CD8-positive, alpha-beta memory T cell (primary cell): ENCODE measurements around the gene ATAD5. TPM values are rescaled to one million over a fixed set of nuclear protein-coding genes. Genes with fewer than 3 reads are reported as not detected.

Experiments used
- CTCF ChIA-PET: fragments of 350-600 bp; sonication (Branson Sonifier 250); formaldehyde crosslinking; loops from one replicate; lab custom pipeline; 2021; ENCODE audit warnings: antibody characterized with exemption; lab: Charles Lee
- POLR2A ChIA-PET: fragments of 350-600 bp; sonication (Branson Sonifier 250); formaldehyde crosslinking; loops from one replicate; lab custom pipeline; 2021; ENCODE audit warnings: antibody characterized with exemption; lab: Charles Lee
- DNase-seq, 5 donors: peaks; one replicate each; pipeline versions ENCODE4 v3.0.0 to v3.0.0-alpha.2; 2020 to 2022; ENCODE audit warnings: mixed read lengths in 1 of 5
- H3K27ac ChIP-seq: one replicate; pipeline ENCODE4 v1.7.0; 2013; ENCODE audit warnings: low read depth, mild to moderate bottlenecking, low read length, moderate library complexity
- H3K27me3 ChIP-seq: 2 replicates; pipeline ENCODE4 v1.7.0; 2013; ENCODE audit warnings: low read length, mild to moderate bottlenecking; ENCODE audit not compliant: insufficient read depth, poor library complexity, severe bottlenecking
- H3K36me3 ChIP-seq: 2 replicates; pipeline ENCODE4 v1.7.0; 2013; ENCODE audit warnings: mild to moderate bottlenecking, low read length, moderate library complexity; ENCODE audit not compliant: insufficient read depth
- H3K4me1 ChIP-seq: 2 replicates; pipeline ENCODE4 v1.7.0; 2013; ENCODE audit warnings: mild to moderate bottlenecking, low read length, moderate library complexity; ENCODE audit not compliant: insufficient read depth
- H3K4me3 ChIP-seq: 2 replicates; pipeline ENCODE4 v1.7.0; 2013; ENCODE audit warnings: mild to moderate bottlenecking, low read length
- H3K9me3 ChIP-seq: 2 replicates; pipeline ENCODE4 v1.7.0; 2013; ENCODE audit warnings: mild to moderate bottlenecking, low read length
- H3K27ac Mint-ChIP-seq, 8 donors: one replicate each; pipeline ENCODE4 v1.8.0; 2020 to 2021; ENCODE audit warnings: mixed read lengths in 8 of 8, mild to moderate bottlenecking in 6 of 8, inconsistent platforms in 3 of 8, moderate library complexity in 3 of 8
- H3K27me3 Mint-ChIP-seq, 2 donors: one replicate each; pipeline ENCODE4 v1.8.0; 2020 to 2021; ENCODE audit warnings: mixed read lengths in 2 of 2, mild to moderate bottlenecking in 1 of 2, moderate library complexity in 1 of 2
- H3K36me3 Mint-ChIP-seq, 3 donors: one replicate each; pipeline ENCODE4 v1.8.0; 2020 to 2021; ENCODE audit warnings: mixed read lengths in 3 of 3, inconsistent platforms in 1 of 3, mild to moderate bottlenecking in 1 of 3
- H3K4me1 Mint-ChIP-seq, 3 donors: one replicate each; pipeline ENCODE4 v1.8.0; 2020 to 2021; ENCODE audit warnings: mixed read lengths in 3 of 3, inconsistent platforms in 1 of 3, mild to moderate bottlenecking in 1 of 3
- H3K4me3 Mint-ChIP-seq, 7 donors: one replicate each; pipeline ENCODE4 v1.8.0; 2020 to 2021; ENCODE audit warnings: mixed read lengths in 7 of 7, mild to moderate bottlenecking in 6 of 7, moderate library complexity in 4 of 7, inconsistent platforms in 2 of 7
- H3K9me3 Mint-ChIP-seq, 5 donors: one replicate each; pipeline ENCODE4 v1.8.0; 2020 to 2022; ENCODE audit warnings: mixed read lengths in 5 of 5, mild to moderate bottlenecking in 3 of 5, moderate library complexity in 2 of 5, inconsistent platforms in 1 of 5
- polyA plus RNA-seq: library from polyadenylated mRNA; unstranded; fragments of 300-500 nt; fragmentation: Illumina TruSeq; gene quantifications from one replicate; pipeline ENCODE4 v1.2.3, GENCODE V29; 2021
- total RNA-seq, 2 experiments: library from RNA; stranded (reverse); gene quantifications; one replicate each; pipeline ENCODE4 v1.2.3, GENCODE V29; 2021

The ATAD5 gene
- total and polyA plus RNA-seq, 3 experiments from 2014 or later: 2.3 to 27.8 (median 25.5) TPM

- Histone ChIP-seq H3K27ac (no peak overlapping the region), H3K4me3 (no peak overlapping the region), H3K27me3 (no peaks in the 10 kb centered on the region), H3K36me3 (no peaks in the 10 kb centered on the region), H3K4me1 (no peaks in the 10 kb centered on the region), H3K9me3 (no peaks in the 10 kb centered on the region)
- POLR2A ChIA-PET: no interaction called here
- peaks cover 0 to 4% (median 0%) of the 10 kb centered on the region in 3 donors for H3K4me1 Mint-ChIP-seq
- DNase-seq: no peak
- H3K27me3 Mint-ChIP-seq: peaks cover 0 to 3% of the 10 kb centered on the region in 2 donors
- H3K27ac Mint-ChIP-seq: no peak overlapping the region
- H3K4me3 Mint-ChIP-seq: no peak overlapping the region
- CTCF ChIA-PET: no interaction called here
- H3K36me3 Mint-ChIP-seq: peaks cover 0 to 3% (median 0%) of the 10 kb centered on the region in 3 donors
- no peaks in the 10 kb centered on the region for H3K9me3 Mint-ChIP-seq
Observed at GRCh38 chr17:30942308-30943079, 110.7 kb downstream of the ATAD5 start.

Other genes starting within 250 kb of the ATAD5 start
- gene CRLF3, start 7.3 kb upstream of the ATAD5 start, total RNA-seq: 10 to 100 TPM; 42.7 to 43.0 TPM
- gene CRLF3, start 7.3 kb upstream of the ATAD5 start, polyA plus RNA-seq: 108 TPM
- gene TEFM, start 74.3 kb downstream of the ATAD5 start, total RNA-seq: 10 to 100 TPM; 16.0 to 19.7 TPM
- gene TEFM, start 74.3 kb downstream of the ATAD5 start, polyA plus RNA-seq: 19.3 TPM
- gene ADAP2, start 90.0 kb downstream of the ATAD5 start, total RNA-seq: 1 to 10 TPM; 1.7 to 2.3 TPM
- not detected for gene ADAP2, start 90.0 kb downstream of the ATAD5 start, polyA plus RNA-seq
- 1 to 10 TPM; 7.5 to 7.9 TPM for gene RNF135, start 139.1 kb downstream of the ATAD5 start, total RNA-seq
- 9.2 TPM for gene RNF135, start 139.1 kb downstream of the ATAD5 start, polyA plus RNA-seq